GM12878 (cell line): ENCODE measurements around the gene GNPDA2. TPM values are rescaled to one million over a fixed set of nuclear protein-coding genes. Genes with fewer than 3 reads are reported as not detected.
A peak's percentile ranks its signal among the peaks of the same experiment; 100 is the strongest.

ENCODE experiments used
- ATAC-seq: fragments of 200-7000 bp; cut with Tn5 transposase; 3 replicates; pipeline ENCODE4 v1.9.1; 2020; ENCODE audit warnings: mild to moderate bottlenecking, moderate library complexity
- BruUV-seq: library from RNA; stranded (reverse); fragments of 400-500 nt; replicated peaks from 2 replicates; lab custom pipeline; 2021; lab: Mats Ljungman, UMichigan
- CTCF ChIA-PET: fragments of 300-600 bp; sonication (Branson Sonifier 250); formaldehyde crosslinking; extraction: SDS; loops from one replicate; lab custom pipeline; 2021; ENCODE audit warnings: inconsistent platforms; lab: Yijun Ruan, JAX
- POLR2A ChIA-PET: fragments of 350-600 bp; formaldehyde crosslinking; extraction: SDS; loops from one replicate; lab custom pipeline; 2021; ENCODE audit warnings: inconsistent platforms; lab: Charles Lee
- RAD21 ChIA-PET: fragments of 300-600 bp; sonication (Branson Sonifier 250); formaldehyde crosslinking; loops from one replicate; lab custom pipeline; 2023; ENCODE audit warnings: antibody characterized with exemption; ENCODE audit not compliant: unreplicated experiment; lab: Charles Lee
- SMC1A ChIA-PET: fragments of 300-600 bp; sonication (Branson Sonifier 250); formaldehyde crosslinking; loops from one replicate; lab custom pipeline; 2023; ENCODE audit not compliant: unreplicated experiment, uncharacterized antibody; lab: Charles Lee
- DNase-seq: peaks from one replicate; pipeline ENCODE4 v3.0.0-alpha.2; 2011; ENCODE audit warnings: low read depth, low spot score
- FAIRE-seq: peaks from 3 replicates; lab custom pipeline; 2011; peaks lifted over from hg19 to GRCh38; lab: Jason Lieb, UNC
- H2AFZ ChIP-seq: 2 replicates; pipeline ENCODE4 v1.6.0; 2011; ENCODE audit warnings: low read depth, low read length, control low read depth; ENCODE audit not compliant: control insufficient read depth
- H3K27ac ChIP-seq: 2 replicates; pipeline ENCODE4 v1.5.1; 2011; ENCODE audit warnings: control low read depth; ENCODE audit not compliant: control insufficient read depth, insufficient read depth
- H3K27me3 ChIP-seq, 2 experiments: replicated peaks in 1 of 2; 2 replicates each; pipeline versions ENCODE4 v1.6.0 to v1.6.1; 2011; ENCODE audit warnings: low read length in 1 of 2; ENCODE audit not compliant: control insufficient read depth in 2 of 2, insufficient read depth in 2 of 2
- H3K36me3 ChIP-seq, 2 experiments: 2 replicates each; pipeline ENCODE4 v1.5.1; 2011; ENCODE audit warnings: low read length in 1 of 2; ENCODE audit not compliant: control insufficient read depth in 2 of 2, insufficient read depth in 2 of 2
- H3K4me1 ChIP-seq: 2 replicates; pipeline ENCODE4 v1.6.1; 2011; ENCODE audit warnings: mild to moderate bottlenecking, low read length, moderate library complexity, mixed read lengths; ENCODE audit not compliant: control insufficient read depth, insufficient read depth
- H3K4me2 ChIP-seq: 2 replicates; pipeline ENCODE4 v1.6.0; 2011; ENCODE audit warnings: control low read depth; ENCODE audit not compliant: control insufficient read depth, insufficient read depth
- H3K4me3 ChIP-seq: fragments of 200-600 bp; sonication (generic); 2 replicates; pipeline ENCODE4 v1.5.1; 2016
- H3K79me2 ChIP-seq: 2 replicates; pipeline ENCODE4 v1.6.0; 2011; ENCODE audit warnings: low read length; ENCODE audit not compliant: control insufficient read depth, insufficient read depth
- H3K9ac ChIP-seq: 2 replicates; pipeline ENCODE4 v1.8.0; 2011; ENCODE audit warnings: low read length, control low read depth, mixed read lengths; ENCODE audit not compliant: control insufficient read depth, insufficient read depth
- H3K9me3 ChIP-seq: replicated peaks from 3 replicates; pipeline ENCODE4 v1.5.1; 2011; ENCODE audit warnings: mild to moderate bottlenecking, low read length; ENCODE audit not compliant: control insufficient read depth, insufficient read depth
- H4K20me1 ChIP-seq: 2 replicates; pipeline ENCODE4 v1.6.0; 2011; ENCODE audit not compliant: control insufficient read depth, insufficient read depth
- POLR2AphosphoS2 ChIP-seq: IDR thresholded peaks from 2 replicates; pipeline ENCODE4 v1.6.1; 2011; ENCODE audit warnings: low read depth, mild to moderate bottlenecking, low read length, improper control_type of control experiment, moderate library complexity
- RUNX3 ChIP-seq: IDR thresholded peaks from 2 replicates; pipeline ENCODE4 v1.6.1; 2012; ENCODE audit warnings: low read length, inconsistent platforms
- SPI1 ChIP-seq: IDR thresholded peaks from 2 replicates; pipeline ENCODE4 v1.6.1; 2011; ENCODE audit warnings: low read depth, mild to moderate bottlenecking, low read length, moderate library complexity, borderline replicate concordance; ENCODE audit not compliant: insufficient read depth
- SREBF2 ChIP-seq: IDR thresholded peaks from 2 replicates; pipeline ENCODE4 v1.6.1; 2012; ENCODE audit warnings: mild to moderate bottlenecking, low read length
- WGBS: methylation state at CpG from one replicate; pipeline ENCODE4 v1.1.6; 2016; ENCODE audit warnings: low lambda C conversion rate; ENCODE audit not compliant: insufficient replicate concordance, insufficient coverage; ENCODE audit errors: missing lambda C conversion rate; 5-methylcytosine and 5-hydroxymethylcytosine counted together
- in situ Hi-C: fragments of 300-500 bp; cut with MboI; formaldehyde crosslinking; loops from 9 replicates; pipeline ENCODE4 v1.14.3; 2018; ENCODE audit warnings: mixed read lengths
- intact Hi-C: fragments of 100-400 bp; cut with micrococcal nuclease; formaldehyde crosslinking; loops from one replicate; pipeline ENCODE4 v1.14.2; 2022; ENCODE audit not compliant: unreplicated experiment
- polyA plus RNA-seq, 11 experiments: library from polyadenylated mRNA; depleted of rRNA in 4 of 11; unstranded in 6 of 11; stranded (reverse) in 5 of 11; fragments of >200 nt; fragmentation: Nextera tagmentation in 4 of 11; fragmentation: Illumina TruSeq in 1 of 11; extraction: Ambion mirVana in 4 of 11; extraction: Trizol in 1 of 11; gene quantifications; 1 replicate in 1 of 11; 2 replicates in 10 of 11; pipeline versions ENCODE4 v1.2.1 to v1.2.3, GENCODE V29; 2011 to 2016; ENCODE audit warnings: inconsistent platforms in 2 of 11, missing spikeins in 2 of 11, low read depth in 1 of 11
- total RNA-seq, 4 experiments: library from RNA; depleted of rRNA in 3 of 4; stranded (reverse); fragments of >200 nt in 3 of 4; fragmentation: Illumina TruSeq in 1 of 4; extraction: Trizol in 1 of 4; gene quantifications; 2 replicates each; pipeline versions ENCODE4 v1.2.1 to v1.2.3, GENCODE V29; 2013 to 2021
- TF ChIP-seq, protein P1 (sequence below): fragments of 150-350 bp; IDR thresholded peaks from 2 replicates; pipeline ENCODE4 v1.6.1; 2016; ENCODE audit warnings: low read depth, low read length

The GNPDA2 gene
- total and polyA plus RNA-seq, 10 of the 15 experiments (the other 5 are each of a cell fraction or from before 2014, with no cell fraction given), result 16.7 to 45.8 (median 23.8) TPM

DNA sequence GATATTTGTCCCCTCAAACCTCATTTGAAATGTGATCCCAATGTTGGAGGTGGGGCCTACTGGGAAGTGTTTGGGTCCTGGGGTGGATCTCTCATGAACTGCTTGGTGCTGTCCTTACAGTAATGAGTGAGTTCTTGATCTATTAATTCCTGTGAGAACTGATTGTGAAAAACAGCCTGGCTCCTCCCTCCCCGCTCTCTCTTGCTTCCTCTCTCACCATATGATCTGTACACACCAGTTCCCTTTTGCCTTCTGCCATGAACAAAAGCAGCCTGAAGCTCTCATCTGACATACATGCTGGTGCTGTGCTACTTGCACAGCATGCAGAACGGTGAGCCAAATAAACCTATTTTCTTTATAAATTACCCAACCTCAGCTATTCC, 63.7 kb downstream of the GNPDA2 start:
- 35% methylated on average over 2 of the region's 2 CpGs for WGBS
- ChIA-PET RAD21 (no interaction called here), POLR2A (no interaction called here), SMC1A (interaction anchor here (1.5 kb wide), 1 partner anchor 16 kb away, joined by 5 read pairs; the partner anchor contains the start of gene GUF1), CTCF (interaction anchor here (0.9 to 1.0 kb wide), 2 partner anchors 33 to 36 kb away, joined by 3 to 4 read pairs; no protein-coding TSS in a partner anchor)
- TF ChIP-seq SPI1, result peak; percentile 38; the same call in 1 of the 2 replicates
- TF ChIP-seq SREBF2, result no peak
- no peak overlapping the region for H3K9ac ChIP-seq
- no peaks in the 10 kb centered on the region for H4K20me1 ChIP-seq
- in situ Hi-C loops, result no loop called here
- no TSS peak for BruUV-seq
- H2AFZ ChIP-seq, result no peak overlapping the region
- DNase-seq, result no peak
- FAIRE-seq, result no peak
- no peaks in the 10 kb centered on the region for H3K36me3 ChIP-seq
- H3K9me3 ChIP-seq, result no peaks in the 10 kb centered on the region
- no peaks in the 10 kb centered on the region for H3K27me3 ChIP-seq
- no peaks in the 10 kb centered on the region for H3K4me1 ChIP-seq
- ATAC-seq, result peak; percentile 77
- H3K79me2 ChIP-seq, result no peaks in the 10 kb centered on the region
- intact Hi-C loops, result no loop called here
- no peak overlapping the region for H3K4me2 ChIP-seq
- H3K27ac ChIP-seq, result no peak overlapping the region
- no peak overlapping the region for H3K4me3 ChIP-seq

DNA sequence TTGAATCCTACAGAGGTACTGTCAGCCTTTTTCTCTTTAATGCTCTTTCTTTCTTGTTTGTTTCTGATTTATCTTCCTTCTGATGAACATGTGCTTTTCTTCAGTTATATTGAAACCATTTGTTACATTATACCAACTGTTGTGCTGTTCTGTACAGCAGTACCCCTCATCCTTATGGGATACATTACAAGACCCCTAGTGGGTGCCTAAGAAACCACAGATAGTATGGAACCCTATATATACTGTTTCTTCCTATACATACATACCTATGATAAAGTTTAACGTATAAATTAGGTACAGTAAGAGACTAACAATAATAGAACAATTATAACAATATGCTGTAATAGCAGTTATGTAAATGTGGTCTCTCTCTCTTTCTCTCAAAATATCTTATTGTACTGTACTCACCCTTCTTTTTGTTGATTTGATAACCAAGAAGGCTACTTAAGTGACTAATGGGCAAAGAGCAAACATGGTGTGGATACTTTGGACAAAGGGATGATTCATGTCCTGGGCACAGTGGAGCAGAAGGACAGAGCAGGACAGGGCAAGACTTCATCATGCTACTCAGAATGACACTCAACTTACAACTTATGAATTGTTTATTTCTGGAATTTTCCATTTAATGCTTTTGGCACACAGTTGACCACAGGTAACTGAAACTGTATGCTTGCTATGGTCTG, 64.3 kb downstream of the GNPDA2 start:
- Histone ChIP-seq H3K4me3 (no peak overlapping the region), H4K20me1 (no peaks in the 10 kb centered on the region), H3K4me2 (no peak overlapping the region), H3K4me1 (no peaks in the 10 kb centered on the region), H3K9me3 (no peaks in the 10 kb centered on the region), H3K9ac (no peak overlapping the region), H3K27me3 (no peaks in the 10 kb centered on the region), H3K79me2 (no peaks in the 10 kb centered on the region), H2AFZ (no peak overlapping the region), H3K27ac (no peak overlapping the region), H3K36me3 (no peaks in the 10 kb centered on the region)
- TF ChIP-seq RUNX3 (no peak), POLR2AphosphoS2 (no peak)
- TF ChIP-seq, protein P1, sequence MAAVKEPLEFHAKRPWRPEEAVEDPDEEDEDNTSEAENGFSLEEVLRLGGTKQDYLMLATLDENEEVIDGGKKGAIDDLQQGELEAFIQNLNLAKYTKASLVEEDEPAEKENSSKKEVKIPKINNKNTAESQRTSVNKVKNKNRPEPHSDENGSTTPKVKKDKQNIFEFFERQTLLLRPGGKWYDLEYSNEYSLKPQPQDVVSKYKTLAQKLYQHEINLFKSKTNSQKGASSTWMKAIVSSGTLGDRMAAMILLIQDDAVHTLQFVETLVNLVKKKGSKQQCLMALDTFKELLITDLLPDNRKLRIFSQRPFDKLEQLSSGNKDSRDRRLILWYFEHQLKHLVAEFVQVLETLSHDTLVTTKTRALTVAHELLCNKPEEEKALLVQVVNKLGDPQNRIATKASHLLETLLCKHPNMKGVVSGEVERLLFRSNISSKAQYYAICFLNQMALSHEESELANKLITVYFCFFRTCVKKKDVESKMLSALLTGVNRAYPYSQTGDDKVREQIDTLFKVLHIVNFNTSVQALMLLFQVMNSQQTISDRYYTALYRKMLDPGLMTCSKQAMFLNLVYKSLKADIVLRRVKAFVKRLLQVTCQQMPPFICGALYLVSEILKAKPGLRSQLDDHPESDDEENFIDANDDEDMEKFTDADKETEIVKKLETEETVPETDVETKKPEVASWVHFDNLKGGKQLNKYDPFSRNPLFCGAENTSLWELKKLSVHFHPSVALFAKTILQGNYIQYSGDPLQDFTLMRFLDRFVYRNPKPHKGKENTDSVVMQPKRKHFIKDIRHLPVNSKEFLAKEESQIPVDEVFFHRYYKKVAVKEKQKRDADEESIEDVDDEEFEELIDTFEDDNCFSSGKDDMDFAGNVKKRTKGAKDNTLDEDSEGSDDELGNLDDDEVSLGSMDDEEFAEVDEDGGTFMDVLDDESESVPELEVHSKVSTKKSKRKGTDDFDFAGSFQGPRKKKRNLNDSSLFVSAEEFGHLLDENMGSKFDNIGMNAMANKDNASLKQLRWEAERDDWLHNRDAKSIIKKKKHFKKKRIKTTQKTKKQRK, result no peak
- RAD21 ChIA-PET, result no interaction called here
- POLR2A ChIA-PET, result no interaction called here
- CTCF ChIA-PET, result interaction anchor here (0.9 kb wide), 1 partner anchor 33 kb away, joined by 3 read pairs; no protein-coding TSS in a partner anchor
- no TSS peak for BruUV-seq
- SMC1A ChIA-PET, result interaction anchor here (1.5 kb wide), 1 partner anchor 16 kb away, joined by 5 read pairs; the partner anchor contains the start of gene GUF1
- ATAC-seq (no peak), FAIRE-seq (no peak), DNase-seq (no peak)
- 75% methylated on average over 1 of the region's 1 CpG for WGBS
- intact Hi-C loops (no loop called here), in situ Hi-C loops (no loop called here)
